HCT116 (cell line): Measurements from ENCODE around the gene MYO3B. TPM values are rescaled to one million over a fixed set of nuclear protein-coding genes. Genes with fewer than 3 reads are reported as not detected.

Experiments
- ATAC-seq: fragments of 200-7000 bp; cut with Tn5 transposase; 2 replicates; pipeline ENCODE4 v1.9.1; 2020; ENCODE audit warnings: mild to moderate bottlenecking, moderate library complexity
- BruUV-seq: library from RNA; stranded (reverse); fragments of 400-500 nt; replicated peaks from 2 replicates; lab custom pipeline; 2021; lab: Mats Ljungman, UMichigan
- CTCF ChIA-PET: fragments of 300-600 bp; sonication (Branson Sonifier 250); formaldehyde crosslinking; loops from one replicate; lab custom pipeline; 2021; ENCODE audit warnings: antibody characterized with exemption; lab: Charles Lee
- POLR2A ChIA-PET: fragments of 300-600, 350-600 bp; sonication (Branson Sonifier 250); formaldehyde crosslinking; loops from one replicate; lab custom pipeline; 2021; ENCODE audit warnings: antibody characterized with exemption; lab: Charles Lee
- RAD21 ChIA-PET, 2 experiments: fragments of 300-600 bp; sonication (Branson Sonifier 250); formaldehyde crosslinking; loops; one replicate each; lab custom pipeline; 2023; ENCODE audit warnings: low total read pairs in 2 of 2; ENCODE audit not compliant: uncharacterized antibody in 2 of 2, unreplicated experiment in 2 of 2, low non-redundant PET in 1 of 2; lab: Charles Lee
- DNase-seq: peaks from one replicate; pipeline ENCODE4 v3.0.0-alpha.2; 2010; ENCODE audit warnings: low read depth, low spot score
- H2AFZ ChIP-seq: fragments of 200-600 bp; shearing (Covaris generic), sonication (generic); 2 replicates; pipeline ENCODE4 v1.6.1; 2017; ENCODE audit warnings: low read depth, mixed run types, mixed read lengths, antibody characterized with exemption, low read length; ENCODE audit not compliant: poor library complexity, severe bottlenecking
- H3K27ac ChIP-seq: 2 replicates; pipeline ENCODE4 v1.5.1; 2012; ENCODE audit warnings: low read depth, low read length
- H3K27me3 ChIP-seq: fragments of 200-600 bp; sonication (generic); 2 replicates; pipeline ENCODE4 v1.6.1; 2016; ENCODE audit warnings: mixed run types, low read length, mixed read lengths; ENCODE audit not compliant: insufficient read depth
- H3K36me3 ChIP-seq, 2 experiments: fragments of 200-500 bp in 1 of 2; fragments of 200-600 bp in 1 of 2; sonication (Bioruptor generic) in 1 of 2; sonication (generic) in 1 of 2; 2 replicates each; pipeline versions ENCODE4 v1.5.1 to v1.6.1; 2014 to 2016; ENCODE audit warnings: low read length in 2 of 2, inconsistent platforms in 1 of 2, mixed read lengths in 1 of 2, mixed run types in 1 of 2; ENCODE audit not compliant: insufficient read depth in 2 of 2, control insufficient read depth in 1 of 2
- H3K4me1 ChIP-seq, 2 experiments: fragments of 200-600 bp in 1 of 2; sonication (generic) in 1 of 2; 2 replicates each; pipeline versions ENCODE4 v1.5.1 to v1.6.1; 2012 to 2017; ENCODE audit warnings: low read length in 2 of 2, inconsistent platforms in 1 of 2, mild to moderate bottlenecking in 1 of 2, mixed read lengths in 1 of 2, mixed run types in 1 of 2, moderate library complexity in 1 of 2; ENCODE audit not compliant: insufficient read depth in 2 of 2, control insufficient read depth in 1 of 2
- H3K4me2 ChIP-seq: fragments of 200-600 bp; sonication (generic); 2 replicates; pipeline ENCODE4 v1.6.1; 2017; ENCODE audit warnings: mixed run types, low read length, mixed read lengths
- H3K4me3 ChIP-seq, 2 experiments: fragments of 200-600 bp in 1 of 2; sonication (generic) in 1 of 2; replicated peaks in 1 of 2; 2 replicates each; pipeline ENCODE4 v1.5.1; 2011 to 2016; ENCODE audit warnings: low read length in 2 of 2, control low read depth in 1 of 2, low read depth in 1 of 2, mild to moderate bottlenecking in 1 of 2, mixed read lengths in 1 of 2, mixed run types in 1 of 2
- H3K79me2 ChIP-seq: fragments of 200-600 bp; sonication (generic); 2 replicates; pipeline ENCODE4 v1.6.1; 2017; ENCODE audit warnings: mild to moderate bottlenecking, mixed run types, low read length, moderate library complexity, mixed read lengths; ENCODE audit not compliant: insufficient read depth
- H3K9ac ChIP-seq: fragments of 200-600 bp; sonication (generic); 2 replicates; pipeline ENCODE4 v1.6.1; 2016; ENCODE audit warnings: low read length, mixed read lengths
- H3K9me2 ChIP-seq: fragments of 200-600 bp; sonication (generic), shearing (Covaris generic); 2 replicates; pipeline ENCODE4 v1.6.1; 2017; ENCODE audit warnings: mixed run types, mild to moderate bottlenecking, moderate library complexity; ENCODE audit not compliant: insufficient read depth
- H3K9me3 ChIP-seq, 2 experiments: fragments of 200-500 bp in 1 of 2; fragments of 200-600 bp in 1 of 2; sonication (Bioruptor generic) in 1 of 2; sonication (generic) in 1 of 2; 2 replicates each; pipeline ENCODE4 v1.6.1; 2014 to 2017; ENCODE audit warnings: low read length in 2 of 2, mixed read lengths in 2 of 2, inconsistent platforms in 1 of 2, low read depth in 1 of 2, mild to moderate bottlenecking in 1 of 2, mixed run types in 1 of 2, moderate library complexity in 1 of 2; ENCODE audit not compliant: control insufficient read depth in 1 of 2, insufficient read depth in 1 of 2
- H4K20me1 ChIP-seq: fragments of 200-600 bp; sonication (generic), shearing (Covaris generic); 2 replicates; pipeline ENCODE4 v1.6.1; 2017; ENCODE audit warnings: mixed run types, mild to moderate bottlenecking, moderate library complexity; ENCODE audit not compliant: insufficient read depth
- CBX3 ChIP-seq: IDR thresholded peaks from 2 replicates; pipeline ENCODE4 v1.6.1; 2012; ENCODE audit warnings: low read depth
- CEBPB ChIP-seq: IDR thresholded peaks from 2 replicates; pipeline ENCODE4 v1.6.1; 2012; ENCODE audit warnings: low read depth
- ELF1 ChIP-seq: IDR thresholded peaks from 2 replicates; pipeline ENCODE4 v1.6.1; 2012; ENCODE audit warnings: low read depth, borderline replicate concordance
- EZH2 ChIP-seq: fragments of 200-600 bp; sonication (generic); IDR thresholded peaks from 2 replicates; pipeline ENCODE4 v1.6.1; 2017; ENCODE audit warnings: antibody characterized with exemption, mixed run types
- SRF ChIP-seq: IDR thresholded peaks from 2 replicates; pipeline ENCODE4 v1.6.1; 2012; ENCODE audit warnings: low read depth
- TCF7L2 ChIP-seq: IDR thresholded peaks from 2 replicates; pipeline ENCODE4 v1.7.0; 2011; ENCODE audit warnings: borderline replicate concordance, inconsistent platforms; ENCODE audit not compliant: insufficient read depth, insufficient read length; ENCODE audit errors: extremely low read depth
- ZFX ChIP-seq: fragments of 450-650 bp; IDR thresholded peaks from 2 replicates; pipeline ENCODE4 v1.6.1; 2017
- ZNF274 ChIP-seq: fragments of 200-500 bp; sonication (Bioruptor generic); IDR thresholded peaks from 2 replicates; pipeline ENCODE4 v1.6.1; 2014; ENCODE audit warnings: mild to moderate bottlenecking, low read depth, low read length, inconsistent platforms
- intact Hi-C: fragments of 100-400 bp; cut with micrococcal nuclease; formaldehyde crosslinking; loops from 2 replicates; pipeline ENCODE4 v1.10.0; 2022
- total RNA-seq: library from RNA; stranded (reverse); gene quantifications from one replicate; pipeline ENCODE4 v1.2.1, GENCODE V29; 2021; ENCODE audit not compliant: unreplicated experiment
- TF ChIP-seq, protein P1 (sequence below): IDR thresholded peaks from 2 replicates; pipeline ENCODE4 v1.6.1; 2012; ENCODE audit warnings: low read depth
- TF ChIP-seq, protein P2 (sequence below): IDR thresholded peaks from 2 replicates; pipeline ENCODE4 v1.6.1; 2012
- TF ChIP-seq, protein P3 (sequence below): IDR thresholded peaks from 2 replicates; pipeline ENCODE4 v1.6.1; 2012

MYO3B gene
- total RNA-seq, 1 experiment from 2014 or later: not detected

DNA sequence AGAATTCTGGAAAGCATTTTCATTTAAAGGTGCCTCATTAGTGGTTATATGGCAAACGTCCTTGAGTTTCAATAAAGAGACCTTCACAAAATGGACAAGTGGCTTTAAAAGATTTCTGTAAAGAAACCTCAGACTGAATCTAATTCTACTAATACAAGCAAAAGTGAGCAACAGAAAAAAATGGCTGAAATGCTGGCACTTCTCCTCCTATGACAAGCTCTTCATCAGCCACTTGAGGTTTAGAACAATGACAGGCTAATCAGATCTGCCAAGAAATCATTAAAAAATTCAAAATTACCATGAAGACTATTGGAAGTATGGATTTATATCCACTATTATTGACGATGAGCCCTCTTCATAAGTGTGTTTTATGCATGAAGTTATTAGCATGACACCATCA is 71.8 kb downstream of the MYO3B start (continued):
- TF ChIP-seq, protein P1, sequence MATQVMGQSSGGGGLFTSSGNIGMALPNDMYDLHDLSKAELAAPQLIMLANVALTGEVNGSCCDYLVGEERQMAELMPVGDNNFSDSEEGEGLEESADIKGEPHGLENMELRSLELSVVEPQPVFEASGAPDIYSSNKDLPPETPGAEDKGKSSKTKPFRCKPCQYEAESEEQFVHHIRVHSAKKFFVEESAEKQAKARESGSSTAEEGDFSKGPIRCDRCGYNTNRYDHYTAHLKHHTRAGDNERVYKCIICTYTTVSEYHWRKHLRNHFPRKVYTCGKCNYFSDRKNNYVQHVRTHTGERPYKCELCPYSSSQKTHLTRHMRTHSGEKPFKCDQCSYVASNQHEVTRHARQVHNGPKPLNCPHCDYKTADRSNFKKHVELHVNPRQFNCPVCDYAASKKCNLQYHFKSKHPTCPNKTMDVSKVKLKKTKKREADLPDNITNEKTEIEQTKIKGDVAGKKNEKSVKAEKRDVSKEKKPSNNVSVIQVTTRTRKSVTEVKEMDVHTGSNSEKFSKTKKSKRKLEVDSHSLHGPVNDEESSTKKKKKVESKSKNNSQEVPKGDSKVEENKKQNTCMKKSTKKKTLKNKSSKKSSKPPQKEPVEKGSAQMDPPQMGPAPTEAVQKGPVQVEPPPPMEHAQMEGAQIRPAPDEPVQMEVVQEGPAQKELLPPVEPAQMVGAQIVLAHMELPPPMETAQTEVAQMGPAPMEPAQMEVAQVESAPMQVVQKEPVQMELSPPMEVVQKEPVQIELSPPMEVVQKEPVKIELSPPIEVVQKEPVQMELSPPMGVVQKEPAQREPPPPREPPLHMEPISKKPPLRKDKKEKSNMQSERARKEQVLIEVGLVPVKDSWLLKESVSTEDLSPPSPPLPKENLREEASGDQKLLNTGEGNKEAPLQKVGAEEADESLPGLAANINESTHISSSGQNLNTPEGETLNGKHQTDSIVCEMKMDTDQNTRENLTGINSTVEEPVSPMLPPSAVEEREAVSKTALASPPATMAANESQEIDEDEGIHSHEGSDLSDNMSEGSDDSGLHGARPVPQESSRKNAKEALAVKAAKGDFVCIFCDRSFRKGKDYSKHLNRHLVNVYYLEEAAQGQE: no peak

DNA sequence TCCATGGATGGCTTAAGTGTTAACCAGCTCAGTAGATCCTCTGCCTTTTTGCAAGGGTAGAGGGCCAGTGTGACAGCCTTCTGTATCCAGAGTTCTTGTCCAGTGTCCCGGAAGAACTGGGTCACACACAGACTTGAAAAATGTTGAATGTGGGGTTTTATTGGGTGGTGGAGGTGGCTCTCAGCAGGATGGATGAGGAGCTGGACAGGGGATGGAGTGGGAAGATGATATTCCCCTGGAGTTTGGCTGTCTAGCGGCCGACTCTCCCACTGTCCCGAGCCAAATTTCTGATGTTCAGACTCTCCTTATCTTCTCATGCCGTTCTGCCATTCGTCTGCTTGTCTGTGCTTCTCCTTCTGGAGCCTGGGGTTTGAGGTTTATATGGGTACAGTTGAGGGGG is 72.6 kb downstream of the MYO3B start:
- no peaks in the 10 kb centered on the region for H3K9me2 ChIP-seq
- no peak overlapping the region for H2AFZ ChIP-seq
- H3K79me2 ChIP-seq: no peaks in the 10 kb centered on the region
- TF ChIP-seq SRF: no peak
- no peak for TF ChIP-seq CBX3
- TF ChIP-seq ZNF274: no peak
- TF ChIP-seq TCF7L2: no peak
- TF ChIP-seq, protein P1: no peak
- TF ChIP-seq, protein P2, sequence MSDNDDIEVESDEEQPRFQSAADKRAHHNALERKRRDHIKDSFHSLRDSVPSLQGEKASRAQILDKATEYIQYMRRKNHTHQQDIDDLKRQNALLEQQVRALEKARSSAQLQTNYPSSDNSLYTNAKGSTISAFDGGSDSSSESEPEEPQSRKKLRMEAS: no peak
- TF ChIP-seq ZFX: no peak
- TF ChIP-seq ELF1: no peak
- no peak for TF ChIP-seq CEBPB
- TF ChIP-seq EZH2: no peak
- TF ChIP-seq, protein P3, sequence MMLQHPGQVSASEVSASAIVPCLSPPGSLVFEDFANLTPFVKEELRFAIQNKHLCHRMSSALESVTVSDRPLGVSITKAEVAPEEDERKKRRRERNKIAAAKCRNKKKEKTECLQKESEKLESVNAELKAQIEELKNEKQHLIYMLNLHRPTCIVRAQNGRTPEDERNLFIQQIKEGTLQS: no peak
- TF ChIP-seq, all 23 proteins: peak for 0
- RAD21 ChIA-PET: no interaction called here
- Histone ChIP-seq H3K4me2 (no peak overlapping the region), H3K4me1 (no peaks in the 10 kb centered on the region), H3K27ac (no peak overlapping the region), H3K9me3 (no peaks in the 10 kb centered on the region), H3K4me3 (no peak overlapping the region), H4K20me1 (no peaks in the 10 kb centered on the region), H3K27me3 (no peaks in the 10 kb centered on the region), H3K9ac (no peak overlapping the region), H3K36me3 (no peaks in the 10 kb centered on the region)
- intact Hi-C loops: no loop called here
- POLR2A ChIA-PET: no interaction called here
- BruUV-seq: no TSS peak
- CTCF ChIA-PET: no interaction called here
- ATAC-seq (no peak), DNase-seq (no peak)
